ENCODE measurements around the gene SCNN1A. TPM values are rescaled to one million over a fixed set of nuclear protein-coding genes. Genes with fewer than 3 reads are reported as not detected.

The SCNN1A gene
- total RNA-seq, 1 donor from 2014 or later, result 1.2 TPM

DNA sequence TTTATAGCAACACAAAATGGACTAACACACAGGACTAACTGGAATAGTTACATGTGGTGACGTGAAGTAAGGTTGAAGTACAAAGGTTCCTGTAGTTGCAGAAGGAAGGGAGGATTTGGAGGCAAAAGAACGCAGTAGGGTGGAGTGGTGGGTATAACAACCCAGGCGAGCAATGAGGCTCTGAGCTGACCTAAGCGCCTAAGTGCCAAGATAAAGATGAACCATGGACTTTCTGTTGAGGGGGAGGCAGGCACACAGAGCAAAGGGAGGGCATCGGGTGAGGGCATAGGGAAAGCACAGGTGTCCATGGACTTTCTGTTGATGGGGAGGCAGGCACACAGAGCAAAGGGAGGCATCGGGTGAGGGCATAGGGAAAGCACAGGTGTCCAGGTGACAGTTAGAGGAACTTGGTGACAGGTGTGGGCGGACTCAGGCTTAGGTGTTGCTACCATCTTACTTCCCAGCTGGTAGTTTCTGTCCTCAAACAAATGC, 15.2 kb downstream of the SCNN1A start:
- Mint-ChIP-seq H3K4me1 (peaks cover 13% of the 10 kb centered on the region), H3K27me3 (ENCODE audit: insufficient read depth, low read depth) (peaks cover 21% of the 10 kb centered on the region), H3K4me3 (no peak overlapping the region), H3K27ac (no peak overlapping the region), H3K9me3 (no peaks in the 10 kb centered on the region), H3K36me3 (no peaks in the 10 kb centered on the region)
- Histone ChIP-seq H4K20me1 (ENCODE audit: low read depth) (no peaks in the 10 kb centered on the region), H3K79me2 (ENCODE audit: low read depth) (no peaks in the 10 kb centered on the region), H3K36me3 (no peaks in the 10 kb centered on the region), H3K4me1 (no peaks in the 10 kb centered on the region), H2AFZ (replicated peaks) (no peak overlapping the region), H3K4me2 (no peak overlapping the region), H3K27ac (no peak overlapping the region), H3F3A (ENCODE audit: low read depth) (peaks cover 10% of the 10 kb centered on the region), H3K4me3 (no peak overlapping the region), H3K9me3 (ENCODE audit: low read depth) (no peaks in the 10 kb centered on the region), H3K9ac (no peak overlapping the region), H3K27me3 (no peaks in the 10 kb centered on the region)
- no peak for DNase-seq (ENCODE audit: low spot score)
- TF ChIP-seq, protein P1, sequence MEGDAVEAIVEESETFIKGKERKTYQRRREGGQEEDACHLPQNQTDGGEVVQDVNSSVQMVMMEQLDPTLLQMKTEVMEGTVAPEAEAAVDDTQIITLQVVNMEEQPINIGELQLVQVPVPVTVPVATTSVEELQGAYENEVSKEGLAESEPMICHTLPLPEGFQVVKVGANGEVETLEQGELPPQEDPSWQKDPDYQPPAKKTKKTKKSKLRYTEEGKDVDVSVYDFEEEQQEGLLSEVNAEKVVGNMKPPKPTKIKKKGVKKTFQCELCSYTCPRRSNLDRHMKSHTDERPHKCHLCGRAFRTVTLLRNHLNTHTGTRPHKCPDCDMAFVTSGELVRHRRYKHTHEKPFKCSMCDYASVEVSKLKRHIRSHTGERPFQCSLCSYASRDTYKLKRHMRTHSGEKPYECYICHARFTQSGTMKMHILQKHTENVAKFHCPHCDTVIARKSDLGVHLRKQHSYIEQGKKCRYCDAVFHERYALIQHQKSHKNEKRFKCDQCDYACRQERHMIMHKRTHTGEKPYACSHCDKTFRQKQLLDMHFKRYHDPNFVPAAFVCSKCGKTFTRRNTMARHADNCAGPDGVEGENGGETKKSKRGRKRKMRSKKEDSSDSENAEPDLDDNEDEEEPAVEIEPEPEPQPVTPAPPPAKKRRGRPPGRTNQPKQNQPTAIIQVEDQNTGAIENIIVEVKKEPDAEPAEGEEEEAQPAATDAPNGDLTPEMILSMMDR (IDR thresholded peaks at IDR 0.05), result no peak
- no peak for TF ChIP-seq EZH2 (IDR thresholded peaks at IDR 0.05)
- no peak for TF ChIP-seq EZH2phosphoT487 (IDR thresholded peaks at IDR 0.05)

DNA sequence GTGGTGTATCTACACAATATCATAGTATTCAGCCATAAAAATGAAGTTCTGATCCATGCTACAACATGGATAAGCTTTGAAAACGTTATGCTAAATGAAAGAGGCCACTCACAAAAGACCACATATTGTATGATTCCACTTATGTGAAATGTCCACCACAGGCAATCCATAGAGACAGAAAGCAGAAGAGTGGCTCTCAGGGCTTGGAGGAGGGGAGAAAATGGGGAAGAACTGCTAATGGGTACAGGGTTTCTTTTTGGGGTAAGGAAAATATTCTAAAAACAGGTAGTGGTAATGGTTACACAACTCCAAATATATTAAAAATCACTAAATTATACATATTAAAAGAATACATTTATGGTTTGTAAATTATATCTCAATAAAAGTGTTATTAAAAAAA, 16.5 kb downstream of the SCNN1A start:
- no peaks in the 10 kb centered on the region for H3K36me3 ChIP-seq
- H3K9ac ChIP-seq, result no peak overlapping the region
- H3K4me2 ChIP-seq, result no peak overlapping the region
- no peaks in the 10 kb centered on the region for H3K4me1 ChIP-seq
- H3F3A ChIP-seq (ENCODE audit: low read depth), result peaks cover 5% of the 10 kb centered on the region
- H3K79me2 ChIP-seq (ENCODE audit: low read depth), result no peaks in the 10 kb centered on the region
- H2AFZ ChIP-seq (replicated peaks), result no peak overlapping the region
- no peak overlapping the region for H3K27ac Mint-ChIP-seq
- peaks cover 13% of the 10 kb centered on the region for H3K4me1 Mint-ChIP-seq
- no peaks in the 10 kb centered on the region for H3K9me3 ChIP-seq (ENCODE audit: low read depth)
- H3K36me3 Mint-ChIP-seq, result no peaks in the 10 kb centered on the region
- H3K4me3 ChIP-seq, result no peak overlapping the region
- H3K27me3 ChIP-seq, result no peaks in the 10 kb centered on the region
- no peaks in the 10 kb centered on the region for H4K20me1 ChIP-seq (ENCODE audit: low read depth)
- TF ChIP-seq, protein P1 (IDR thresholded peaks at IDR 0.05), result no peak
- no peak for TF ChIP-seq EZH2phosphoT487 (IDR thresholded peaks at IDR 0.05)
- TF ChIP-seq EZH2 (IDR thresholded peaks at IDR 0.05), result no peak
- no peak overlapping the region for H3K4me3 Mint-ChIP-seq
- peaks cover 16% of the 10 kb centered on the region for H3K27me3 Mint-ChIP-seq (ENCODE audit: insufficient read depth, low read depth)
- H3K27ac ChIP-seq, result no peak overlapping the region
- DNase-seq (ENCODE audit: low spot score), result no peak
- no peaks in the 10 kb centered on the region for H3K9me3 Mint-ChIP-seq

DNA sequence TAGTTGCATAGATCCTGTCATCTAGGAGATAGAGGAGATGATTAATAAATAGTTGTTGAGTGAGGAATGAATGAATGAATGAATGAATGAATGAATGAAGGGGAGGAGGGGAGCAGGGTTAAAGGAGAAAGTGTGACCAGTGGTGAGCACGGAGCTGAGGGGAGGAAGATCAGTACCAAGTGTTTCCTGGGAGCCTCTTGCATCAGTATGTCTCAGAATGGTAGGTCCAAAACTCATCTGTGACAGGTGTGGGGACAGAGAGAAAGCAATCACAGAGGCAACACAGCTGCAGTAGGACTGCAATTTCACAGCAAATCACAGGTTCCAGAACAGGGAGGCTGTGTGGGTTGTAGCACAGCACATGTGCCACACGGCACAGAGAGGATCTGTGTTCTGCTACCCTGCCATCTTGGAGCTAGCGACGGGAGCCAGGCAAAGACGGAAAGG, 19.0 kb downstream of the SCNN1A start:
- Mint-ChIP-seq H3K4me3 (no peak overlapping the region), H3K27me3 (ENCODE audit: insufficient read depth, low read depth) (peaks cover 11% of the 10 kb centered on the region), H3K4me1 (peaks cover 6% of the 10 kb centered on the region), H3K27ac (peak overlapping the region; percentile 11), H3K9me3 (no peaks in the 10 kb centered on the region), H3K36me3 (no peaks in the 10 kb centered on the region)
- TF ChIP-seq, protein P1 (IDR thresholded peaks at IDR 0.05), result no peak
- TF ChIP-seq EZH2phosphoT487 (IDR thresholded peaks at IDR 0.05) (no peak), EZH2 (IDR thresholded peaks at IDR 0.05) (no peak)
- Histone ChIP-seq H3K79me2 (ENCODE audit: low read depth) (no peaks in the 10 kb centered on the region), H3K9me3 (ENCODE audit: low read depth) (no peaks in the 10 kb centered on the region), H2AFZ (replicated peaks) (no peak overlapping the region), H3F3A (ENCODE audit: low read depth) (no peaks in the 10 kb centered on the region), H3K27ac (no peak overlapping the region), H3K4me1 (no peaks in the 10 kb centered on the region), H3K4me2 (no peak overlapping the region), H3K27me3 (no peaks in the 10 kb centered on the region), H3K9ac (no peak overlapping the region), H3K36me3 (no peaks in the 10 kb centered on the region), H3K4me3 (no peak overlapping the region), H4K20me1 (ENCODE audit: low read depth) (no peaks in the 10 kb centered on the region)
- DNase-seq (ENCODE audit: low spot score), result no peak
